ENCODE measurements around the gene ARL5A.
"Not testable (repeated sequence)": the region's sequence is repeated elsewhere in the genome, so short reads cannot be mapped to it uniquely, and the experiment has no call there.

Gene ARL5A

GRCh38 chr2:151794422-151794821, 33.8 kb downstream of the ARL5A start:
- not testable (repeated sequence) for DNase-seq

GRCh38 chr2:151793123-151793522, 35.1 kb downstream of the ARL5A start:
- DNase-seq: no peak

- DNase-seq: no peak
Measured at GRCh38 chr2:151792589-151792988, 35.6 kb downstream of the ARL5A start.

- DNase-seq: no peak
Measured at GRCh38 chr2:151791545-151791944, 36.7 kb downstream of the ARL5A start.

GRCh38 chr2:151790689-151791088, 37.5 kb downstream of the ARL5A start:
- no peak for DNase-seq

GRCh38 chr2:151789055-151789834, 39.0 kb downstream of the ARL5A start:
- DNase-seq: no peak

GRCh38 chr2:151786483-151786882, 41.7 kb downstream of the ARL5A start:
- DNase-seq: no peak

GRCh38 chr2:151786077-151786476, 42.1 kb downstream of the ARL5A start:
- no peak for DNase-seq

GRCh38 chr2:151783133-151783520, 45.1 kb downstream of the ARL5A start:
- no peak for DNase-seq

- DNase-seq: no peak
Measured at GRCh38 chr2:151782378-151783132, 45.7 kb downstream of the ARL5A start.

GRCh38 chr2:151781642-151782041, 46.6 kb downstream of the ARL5A start:
- DNase-seq: no peak

- no peak for DNase-seq
Measured at GRCh38 chr2:151780938-151781337, 47.3 kb downstream of the ARL5A start.

- no peak for DNase-seq
Measured at GRCh38 chr2:151777935-151778334, 50.3 kb downstream of the ARL5A start.

- DNase-seq: no peak
Measured at GRCh38 chr2:151777487-151777886, 50.7 kb downstream of the ARL5A start.

GRCh38 chr2:151776367-151776766, 51.9 kb downstream of the ARL5A start:
- DNase-seq: no peak

GRCh38 chr2:151775057-151775740, 53.0 kb downstream of the ARL5A start:
- DNase-seq: no peak

GRCh38 chr2:151774506-151774905, 53.7 kb downstream of the ARL5A start:
- DNase-seq: no peak

- no peak for DNase-seq
Measured at GRCh38 chr2:151771599-151772358, 56.4 kb downstream of the ARL5A start.

GRCh38 chr2:151770995-151771394, 57.2 kb downstream of the ARL5A start:
- DNase-seq: no peak

GRCh38 chr2:151769606-151770005, 58.6 kb downstream of the ARL5A start:
- DNase-seq: no peak

GRCh38 chr2:151767536-151767935, 60.7 kb downstream of the ARL5A start:
- no peak for DNase-seq

GRCh38 chr2:151766437-151767153, 61.6 kb downstream of the ARL5A start:
- DNase-seq: no peak
